IMR-90 (cell line): ENCODE data around the gene SLC23A1. TPM values are rescaled to one million over a fixed set of nuclear protein-coding genes. Genes with fewer than 3 reads are reported as not detected.
A peak's percentile ranks its signal among the peaks of the same experiment; 100 is the strongest.

Experiments used
- ATAC-seq: fragments of 200-7000 bp; cut with Tn5 transposase; 2 replicates; pipeline ENCODE4 v1.9.1; 2020; ENCODE audit warnings: low read depth, mild to moderate bottlenecking, moderate library complexity
- BruUV-seq: library from RNA; stranded (reverse); fragments of 400-500 nt; replicated peaks from 2 replicates; lab custom pipeline; 2021; lab: Mats Ljungman, UMichigan
- CTCF ChIA-PET: fragments of 300-600 bp; formaldehyde crosslinking; extraction: SDS; loops from one replicate; lab custom pipeline; 2021; ENCODE audit warnings: antibody characterized with exemption; lab: Yijun Ruan, JAX
- POLR2A ChIA-PET: fragments of 300-600 bp; sonication (Branson Sonifier 250); formaldehyde crosslinking; loops from one replicate; lab custom pipeline; 2022; ENCODE audit warnings: antibody characterized with exemption; ENCODE audit not compliant: unreplicated experiment; lab: Charles Lee
- DNase-seq: peaks from one replicate; pipeline ENCODE4 v3.0.0; 2013
- H2AFZ ChIP-seq: replicated peaks from 2 replicates; pipeline ENCODE3; 2013; ENCODE audit warnings: low read length, mild to moderate bottlenecking; ENCODE audit not compliant: poor library complexity
- H2AK5ac ChIP-seq: 2 replicates; pipeline ENCODE4 v1.6.1; 2013; ENCODE audit warnings: low read depth, low read length, inconsistent platforms
- H2AK9ac ChIP-seq: replicated peaks from 2 replicates; pipeline ENCODE3; 2013; ENCODE audit warnings: mild to moderate bottlenecking, low read depth, low read length, moderate library complexity; ENCODE audit not compliant: poor library complexity
- H2BK120ac ChIP-seq: 2 replicates; pipeline ENCODE4 v1.6.1; 2013; ENCODE audit warnings: low read depth, low read length, inconsistent platforms
- H2BK15ac ChIP-seq: 3 replicates; pipeline ENCODE4 v1.6.1; 2013; ENCODE audit warnings: low read depth, low read length, inconsistent platforms
- H2BK20ac ChIP-seq: 2 replicates; pipeline ENCODE4 v1.6.1; 2013; ENCODE audit warnings: low read depth, mild to moderate bottlenecking, inconsistent platforms, low read length, moderate library complexity
- H2BK5ac ChIP-seq: 2 replicates; pipeline ENCODE4 v1.6.1; 2013; ENCODE audit warnings: mild to moderate bottlenecking, low read depth, low read length, inconsistent platforms; ENCODE audit not compliant: poor library complexity, severe bottlenecking
- H3K14ac ChIP-seq: replicated peaks from 2 replicates; pipeline ENCODE4 v1.6.1; 2013; ENCODE audit warnings: low read depth, low read length, inconsistent platforms
- H3K18ac ChIP-seq: 2 replicates; pipeline ENCODE4 v1.6.1; 2013; ENCODE audit warnings: low read depth, low read length, control low read depth
- H3K23ac ChIP-seq: 2 replicates; pipeline ENCODE4 v1.6.1; 2013; ENCODE audit warnings: low read depth, low read length, inconsistent platforms
- H3K27ac ChIP-seq: 2 replicates; pipeline ENCODE4 v1.5.1; 2013; ENCODE audit warnings: mild to moderate bottlenecking, control low read depth, low read length; ENCODE audit not compliant: insufficient read depth
- H3K27me3 ChIP-seq: 2 replicates; pipeline ENCODE4 v1.6.1; 2013; ENCODE audit warnings: low read length; ENCODE audit not compliant: control insufficient read depth, insufficient read depth
- H3K36me3 ChIP-seq: 2 replicates; pipeline ENCODE4 v1.6.1; 2013; ENCODE audit warnings: low read length, mixed read lengths; ENCODE audit not compliant: control insufficient read depth, insufficient read depth
- H3K4ac ChIP-seq: 2 replicates; pipeline ENCODE4 v1.6.1; 2013; ENCODE audit warnings: low read depth, low read length, inconsistent platforms
- H3K4me1 ChIP-seq: 2 replicates; pipeline ENCODE4 v1.6.1; 2013; ENCODE audit warnings: low read length, mixed read lengths; ENCODE audit not compliant: control insufficient read depth, insufficient read depth
- H3K4me2 ChIP-seq: 2 replicates; pipeline ENCODE4 v1.6.1; 2013; ENCODE audit warnings: low read depth, mild to moderate bottlenecking, control low read depth, low read length, moderate library complexity
- H3K4me3 ChIP-seq: 2 replicates; pipeline ENCODE4 v1.5.1; 2013; ENCODE audit warnings: low read depth, mild to moderate bottlenecking, control low read depth, low read length, moderate library complexity; ENCODE audit not compliant: insufficient read depth
- H3K56ac ChIP-seq: 2 replicates; pipeline ENCODE4 v1.6.1; 2013; ENCODE audit warnings: low read length, inconsistent platforms; ENCODE audit not compliant: insufficient read depth; ENCODE audit errors: extremely low read depth
- H3K79me1 ChIP-seq, 2 experiments: 2 replicates each; pipeline ENCODE4 v1.6.1; 2013; ENCODE audit warnings: low read length in 2 of 2, inconsistent platforms in 1 of 2, low read depth in 1 of 2
- H3K9ac ChIP-seq: 2 replicates; pipeline ENCODE4 v1.6.1; 2013; ENCODE audit warnings: low read depth, low read length, control low read depth
- H3K9me1 ChIP-seq: 2 replicates; pipeline ENCODE4 v1.6.1; 2013; ENCODE audit warnings: low read length, inconsistent platforms; ENCODE audit not compliant: insufficient read depth
- H3K9me3 ChIP-seq: 2 replicates; pipeline ENCODE4 v1.6.1; 2013; ENCODE audit warnings: low read length; ENCODE audit not compliant: control insufficient read depth, insufficient read depth
- H4K20me1 ChIP-seq: 2 replicates; pipeline ENCODE4 v1.6.1; 2013; ENCODE audit warnings: low read length, inconsistent platforms; ENCODE audit not compliant: insufficient read depth
- H4K5ac ChIP-seq: 2 replicates; pipeline ENCODE4 v1.6.1; 2013; ENCODE audit warnings: mild to moderate bottlenecking, low read depth, low read length, control low read depth
- H4K8ac ChIP-seq, 2 experiments: 2 replicates each; pipeline ENCODE4 v1.6.1; 2013; ENCODE audit warnings: low read depth in 2 of 2, low read length in 2 of 2, control low read depth in 1 of 2, inconsistent platforms in 1 of 2
- H4K91ac ChIP-seq: 2 replicates; pipeline ENCODE4 v1.6.1; 2013; ENCODE audit warnings: low read depth, low read length, inconsistent platforms; ENCODE audit not compliant: insufficient read depth
- BHLHE40 ChIP-seq: fragments of 150-350 bp; IDR thresholded peaks from 2 replicates; pipeline ENCODE4 v1.6.1; 2016; ENCODE audit warnings: mild to moderate bottlenecking, low read depth, low read length
- CHD1 ChIP-seq: IDR thresholded peaks from 2 replicates; pipeline ENCODE4 v1.6.1; 2012; ENCODE audit warnings: low read depth, low read length, improper control_type of control experiment
- CTCF ChIP-seq: conservative IDR thresholded peaks from 2 replicates; pipeline ENCODE4 v1.5.1; 2012; ENCODE audit warnings: mild to moderate bottlenecking, low read depth, low read length, improper control_type of control experiment
- ELK1 ChIP-seq: fragments of 150-350 bp; IDR thresholded peaks from 2 replicates; pipeline ENCODE4 v1.6.1; 2016; ENCODE audit warnings: low read depth, mild to moderate bottlenecking, low read length, moderate library complexity, borderline replicate concordance
- FOS ChIP-seq: fragments of 150-350 bp; IDR thresholded peaks from 2 replicates; pipeline ENCODE4 v1.6.1; 2016; ENCODE audit warnings: low read depth, low read length
- MAFK ChIP-seq: IDR thresholded peaks from 2 replicates; pipeline ENCODE4 v1.6.1; 2012; ENCODE audit warnings: low read depth, low read length, improper control_type of control experiment
- MAZ ChIP-seq: IDR thresholded peaks from 2 replicates; pipeline ENCODE4 v1.6.1; 2012; ENCODE audit warnings: low read depth, mild to moderate bottlenecking, low read length, improper control_type of control experiment, moderate library complexity, borderline replicate concordance
- NFE2L2 ChIP-seq: fragments of 150-350 bp; IDR thresholded peaks from 2 replicates; pipeline ENCODE4 v1.6.1; 2016; ENCODE audit warnings: low read depth, mild to moderate bottlenecking, low read length
- POLR2A ChIP-seq: IDR thresholded peaks from 2 replicates; pipeline ENCODE4 v1.6.1; 2012; ENCODE audit warnings: mild to moderate bottlenecking, low read depth, low read length
- RAD21 ChIP-seq: IDR thresholded peaks from 2 replicates; pipeline ENCODE4 v1.6.1; 2012; ENCODE audit warnings: low read length, improper control_type of control experiment
- RCOR1 ChIP-seq: IDR thresholded peaks from 2 replicates; pipeline ENCODE4 v1.6.1; 2012; ENCODE audit warnings: mild to moderate bottlenecking, low read length, improper control_type of control experiment; ENCODE audit not compliant: insufficient replicate concordance
- RFX5 ChIP-seq: IDR thresholded peaks from 2 replicates; pipeline ENCODE4 v1.8.0; 2012; ENCODE audit warnings: low read depth, mild to moderate bottlenecking, low read length, moderate library complexity
- SMC3 ChIP-seq: fragments of 150-350 bp; IDR thresholded peaks from 2 replicates; pipeline ENCODE4 v1.6.1; 2016; ENCODE audit warnings: low read depth, mild to moderate bottlenecking, antibody characterized with exemption, low read length, moderate library complexity
- WGBS, 2 experiments: methylation state at CpG; one replicate each; pipeline versions ENCODE4 v1.1.5 to v1.1.7; 2013; ENCODE audit warnings: missing lambda C conversion rate in 2 of 2; ENCODE audit not compliant: insufficient read length in 1 of 2; ENCODE audit errors: extremely low coverage in 2 of 2; 5-methylcytosine and 5-hydroxymethylcytosine counted together
- dilution Hi-C: fragments of 300-500 bp; cut with HindIII; formaldehyde crosslinking; loops from one replicate; pipeline ENCODE4 v1.14.3; 2018; ENCODE audit warnings: low sequenced_read_pairs; ENCODE audit not compliant: unreplicated experiment
- in situ Hi-C: fragments of 300-500 bp; cut with MboI; formaldehyde crosslinking; loops from 3 replicates; pipeline ENCODE4 v1.14.3; 2019; ENCODE audit warnings: low sequenced_read_pairs, inconsistent platforms, mixed read lengths
- intact Hi-C: fragments of 100-400 bp; cut with micrococcal nuclease; formaldehyde crosslinking; loops from 2 replicates; pipeline ENCODE4 v1.10.0; 2022
- polyA plus RNA-seq, 3 experiments: library from polyadenylated mRNA; depleted of rRNA; stranded (reverse); fragments of >200 nt; gene quantifications; 2 replicates each; pipeline ENCODE4 v1.2.3, GENCODE V29; 2012; ENCODE audit warnings: low replicate concordance in 1 of 3
- total RNA-seq: library from RNA; depleted of rRNA; stranded (reverse); fragments of >200 nt; gene quantifications from 2 replicates; pipeline ENCODE4 v1.2.3, GENCODE V29; 2012
- TF ChIP-seq, protein P1 (sequence below): fragments of 150-350 bp; IDR thresholded peaks from 2 replicates; pipeline ENCODE4 v1.6.1; 2017; ENCODE audit warnings: mild to moderate bottlenecking, antibody characterized with exemption, low read length, low read depth

The SLC23A1 gene
- total and polyA plus RNA-seq, 2 of the 4 experiments (the other 2 are of a cell fraction), result not detected

DNA sequence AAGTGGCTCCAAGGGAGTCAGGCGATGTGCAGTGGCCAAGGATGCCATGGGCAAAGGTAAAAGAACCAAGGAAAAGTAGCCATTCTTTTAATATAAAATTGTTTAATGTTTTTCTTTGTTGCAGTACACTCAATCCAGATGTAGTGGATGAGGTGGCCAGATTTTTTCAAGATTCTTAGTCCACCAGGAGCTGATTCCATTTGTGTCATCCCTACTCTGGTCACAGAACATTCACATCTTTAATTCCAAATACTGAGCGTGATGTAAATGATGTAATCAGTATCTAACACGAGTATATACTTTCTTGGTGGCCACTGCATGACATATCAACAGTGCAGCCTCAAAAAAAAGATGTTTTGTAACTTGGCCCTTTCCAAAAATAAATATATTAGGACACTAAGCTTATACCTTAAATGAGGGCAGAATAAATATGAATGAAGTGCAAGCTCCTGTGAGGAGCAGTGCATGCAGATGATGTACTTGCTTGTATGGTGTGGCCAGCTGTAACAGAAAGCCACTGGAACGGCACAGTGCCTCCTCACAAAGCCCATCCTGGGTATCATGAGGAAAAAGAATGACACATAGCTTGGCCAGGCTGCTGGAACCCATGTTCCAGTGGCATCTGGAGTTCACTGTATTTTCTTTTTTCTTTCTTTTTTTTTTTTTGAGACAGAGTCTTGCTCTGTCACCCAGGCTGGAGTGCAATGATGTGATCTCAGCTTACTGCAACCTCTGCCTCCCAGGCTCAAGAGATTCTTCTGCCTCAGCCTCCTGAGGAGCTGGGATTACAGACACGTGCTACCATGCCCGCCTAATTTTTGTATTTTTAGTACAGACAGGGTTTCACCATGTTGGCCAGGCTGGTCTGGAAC, 27.3 kb upstream of the SLC23A1 start:
- Histone ChIP-seq H3K9me3 (no peaks in the 10 kb centered on the region), H3K14ac (no peak overlapping the region), H4K20me1 (no peaks in the 10 kb centered on the region), H3K27ac (no peak overlapping the region), H3K4me1 (peaks cover 2% of the 10 kb centered on the region; the same call in 1 of the 2 replicates), H4K8ac (no peak overlapping the region), H3K9ac (no peak overlapping the region), H3K56ac (no peak overlapping the region), H2BK120ac (no peak overlapping the region), H2BK15ac (no peak overlapping the region), H3K18ac (no peak overlapping the region), H2BK5ac (no peak overlapping the region), H3K79me1 (no peaks in the 10 kb centered on the region), H4K5ac (no peak overlapping the region), H3K4me3 (no peak overlapping the region), H3K9me1 (no peaks in the 10 kb centered on the region), H2BK20ac (no peak overlapping the region), H3K4me2 (no peak overlapping the region), H3K27me3 (no peaks in the 10 kb centered on the region), H2AK9ac (no peak overlapping the region), H2AFZ (no peak overlapping the region), H3K4ac (no peak overlapping the region), H3K23ac (no peak overlapping the region), H3K36me3 (peaks cover 6% of the 10 kb centered on the region; the same call in 1 of the 2 replicates), H4K91ac (no peak overlapping the region), H2AK5ac (no peak overlapping the region)
- in situ Hi-C loops, result no loop called here
- 80% methylated on average over 2 of the region's 6 CpGs; no CpG with 5 or more reads in 1 of the 2 experiments for WGBS, 2 experiments
- ATAC-seq (peak; percentile 56), DNase-seq (peak; percentile 35)
- BruUV-seq, result no TSS peak
- ChIA-PET CTCF (no interaction called here), POLR2A (interaction anchor here (0.5 kb wide), 1 partner anchor 154 kb away, joined by 3 read pairs; no protein-coding TSS in a partner anchor)
- intact Hi-C loops, result no loop called here
- dilution Hi-C loops, result loop anchor here (25.0 kb wide), 1 partner anchor 102 kb away; no protein-coding TSS in a partner anchor
- TF ChIP-seq RAD21 (no peak), RFX5 (no peak), MAFK (no peak), RCOR1 (no peak), SMC3 (no peak), CHD1 (no peak), BHLHE40 (no peak), ELK1 (no peak), CTCF (no peak), POLR2A (no peak), MAZ (no peak), NFE2L2 (no peak), FOS (no peak)
- TF ChIP-seq, protein P1, sequence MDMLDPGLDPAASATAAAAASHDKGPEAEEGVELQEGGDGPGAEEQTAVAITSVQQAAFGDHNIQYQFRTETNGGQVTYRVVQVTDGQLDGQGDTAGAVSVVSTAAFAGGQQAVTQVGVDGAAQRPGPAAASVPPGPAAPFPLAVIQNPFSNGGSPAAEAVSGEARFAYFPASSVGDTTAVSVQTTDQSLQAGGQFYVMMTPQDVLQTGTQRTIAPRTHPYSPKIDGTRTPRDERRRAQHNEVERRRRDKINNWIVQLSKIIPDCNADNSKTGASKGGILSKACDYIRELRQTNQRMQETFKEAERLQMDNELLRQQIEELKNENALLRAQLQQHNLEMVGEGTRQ, result no peak
